HepG2 (cell line): ENCODE results near the gene CHD9NB. TPM values are rescaled to one million over a fixed set of nuclear protein-coding genes. Genes with fewer than 3 reads are reported as not detected.

Experiments used
- AFF4 ChIP-seq: sonication (generic); formaldehyde crosslinking; IDR thresholded peaks from 2 replicates; pipeline ENCODE4 v1.4.0; 2020; ENCODE audit warnings: missing genetic modification reagents
- FIP1L1 ChIP-seq: fragments of 200-400 bp; formaldehyde crosslinking; IDR thresholded peaks from 2 replicates; pipeline ENCODE4 v1.6.1; 2018; ENCODE audit warnings: low read depth, mild to moderate bottlenecking, low read length, moderate library complexity, borderline replicate concordance; ENCODE audit not compliant: insufficient read depth
- MAX ChIP-seq: IDR thresholded peaks from 2 replicates; pipeline ENCODE4 v1.6.1; 2012; ENCODE audit warnings: inconsistent platforms
- NR2C2 ChIP-seq: sonication (generic); formaldehyde crosslinking; IDR thresholded peaks from 2 replicates; pipeline ENCODE4 v1.4.0; 2020; ENCODE audit warnings: missing genetic modification reagents, mild to moderate bottlenecking, moderate library complexity, borderline replicate concordance
- SAP130 ChIP-seq: IDR thresholded peaks from 2 replicates; pipeline ENCODE4 v1.6.1; 2016; ENCODE audit warnings: low read depth
- TEAD3 ChIP-seq: optimal IDR thresholded peaks from 2 replicates; pipeline ENCODE3; 2016; ENCODE audit warnings: borderline replicate concordance
- XRCC5 ChIP-seq: fragments of 200-400 bp; formaldehyde crosslinking; optimal IDR thresholded peaks from 2 replicates; pipeline ENCODE3; 2017; ENCODE audit warnings: mild to moderate bottlenecking, low read length
- ZBTB7A ChIP-seq: sonication (generic); formaldehyde crosslinking; IDR thresholded peaks from 2 replicates; pipeline ENCODE4 v1.8.0; 2022; ENCODE audit warnings: mild to moderate bottlenecking, missing genetic modification reagents
- ZFP36L1 ChIP-seq: sonication (generic); formaldehyde crosslinking; IDR thresholded peaks from 2 replicates; pipeline ENCODE4 v1.8.0; 2022; ENCODE audit warnings: mild to moderate bottlenecking, missing genetic modification reagents, moderate library complexity
- ZMYM4 ChIP-seq: sonication (generic); formaldehyde crosslinking; IDR thresholded peaks from 2 replicates; pipeline ENCODE4 v1.8.1; 2023; ENCODE audit warnings: mild to moderate bottlenecking, missing genetic modification reagents
- ZNF335 ChIP-seq: sonication (generic); formaldehyde crosslinking; IDR thresholded peaks from 2 replicates; pipeline ENCODE4 v1.4.0; 2020; ENCODE audit warnings: missing genetic modification reagents
- polyA plus RNA-seq, 8 experiments: library from polyadenylated mRNA; depleted of rRNA in 3 of 8; stranded (reverse) in 7 of 8; unstranded in 1 of 8; fragments of >200 nt; fragmentation: Illumina TruSeq in 4 of 8; extraction: Trizol in 4 of 8; gene quantifications; 2 replicates each; pipeline versions ENCODE4 v1.2.1 to v1.2.3, GENCODE V29; 2011 to 2016; ENCODE audit warnings: low read depth in 4 of 8, missing spikeins in 1 of 8, mixed read lengths in 1 of 8; ENCODE audit not compliant: insufficient read depth in 1 of 8
- total RNA-seq, 5 experiments: library from RNA; depleted of rRNA; stranded (reverse); fragments of >200 nt; fragmentation: Illumina TruSeq; extraction: Trizol; gene quantifications; 2 replicates each; pipeline ENCODE4 v1.2.3, GENCODE V29; 2016; ENCODE audit warnings: low read depth in 1 of 5
- TF ChIP-seq, protein P1 (sequence below): sonication (generic); formaldehyde crosslinking; IDR thresholded peaks from 2 replicates; pipeline ENCODE4 v1.5.0; 2020; ENCODE audit warnings: mild to moderate bottlenecking, missing genetic modification reagents, borderline replicate concordance
- TF ChIP-seq, protein P2 (sequence below): sonication (generic); formaldehyde crosslinking; IDR thresholded peaks from 2 replicates; pipeline ENCODE4 v1.4.0; 2020; ENCODE audit warnings: missing genetic modification reagents, borderline replicate concordance

Gene CHD9NB
- total and polyA plus RNA-seq, 2 of the 13 experiments (the other 11 are each of a cell fraction or from before 2014, with no cell fraction given) = 0.17 to 0.18 TPM

DNA sequence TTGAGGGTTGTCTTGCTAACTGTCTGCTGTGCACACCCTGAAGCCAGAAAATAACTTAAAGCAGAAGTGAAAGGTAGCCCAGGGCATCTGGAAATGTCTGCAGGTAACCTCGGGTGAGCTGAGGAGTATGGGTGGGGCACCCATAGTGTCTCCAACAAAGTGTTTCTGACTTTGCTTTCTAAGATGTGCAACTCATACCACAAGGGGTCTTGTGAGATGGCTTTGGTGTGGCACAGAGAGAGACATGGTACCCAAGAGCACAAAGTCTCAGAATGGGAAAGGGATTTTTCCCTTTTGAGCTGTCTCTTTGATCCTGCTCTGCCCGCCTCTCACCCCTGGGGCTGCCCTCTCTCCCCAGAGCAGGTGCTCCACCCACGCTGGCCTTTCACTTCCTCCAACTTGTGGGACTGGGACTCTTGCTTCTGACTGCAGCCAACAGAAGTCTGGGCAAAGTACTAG is 9.0 kb upstream of the CHD9NB start (continued):
- TF ChIP-seq, protein P1, sequence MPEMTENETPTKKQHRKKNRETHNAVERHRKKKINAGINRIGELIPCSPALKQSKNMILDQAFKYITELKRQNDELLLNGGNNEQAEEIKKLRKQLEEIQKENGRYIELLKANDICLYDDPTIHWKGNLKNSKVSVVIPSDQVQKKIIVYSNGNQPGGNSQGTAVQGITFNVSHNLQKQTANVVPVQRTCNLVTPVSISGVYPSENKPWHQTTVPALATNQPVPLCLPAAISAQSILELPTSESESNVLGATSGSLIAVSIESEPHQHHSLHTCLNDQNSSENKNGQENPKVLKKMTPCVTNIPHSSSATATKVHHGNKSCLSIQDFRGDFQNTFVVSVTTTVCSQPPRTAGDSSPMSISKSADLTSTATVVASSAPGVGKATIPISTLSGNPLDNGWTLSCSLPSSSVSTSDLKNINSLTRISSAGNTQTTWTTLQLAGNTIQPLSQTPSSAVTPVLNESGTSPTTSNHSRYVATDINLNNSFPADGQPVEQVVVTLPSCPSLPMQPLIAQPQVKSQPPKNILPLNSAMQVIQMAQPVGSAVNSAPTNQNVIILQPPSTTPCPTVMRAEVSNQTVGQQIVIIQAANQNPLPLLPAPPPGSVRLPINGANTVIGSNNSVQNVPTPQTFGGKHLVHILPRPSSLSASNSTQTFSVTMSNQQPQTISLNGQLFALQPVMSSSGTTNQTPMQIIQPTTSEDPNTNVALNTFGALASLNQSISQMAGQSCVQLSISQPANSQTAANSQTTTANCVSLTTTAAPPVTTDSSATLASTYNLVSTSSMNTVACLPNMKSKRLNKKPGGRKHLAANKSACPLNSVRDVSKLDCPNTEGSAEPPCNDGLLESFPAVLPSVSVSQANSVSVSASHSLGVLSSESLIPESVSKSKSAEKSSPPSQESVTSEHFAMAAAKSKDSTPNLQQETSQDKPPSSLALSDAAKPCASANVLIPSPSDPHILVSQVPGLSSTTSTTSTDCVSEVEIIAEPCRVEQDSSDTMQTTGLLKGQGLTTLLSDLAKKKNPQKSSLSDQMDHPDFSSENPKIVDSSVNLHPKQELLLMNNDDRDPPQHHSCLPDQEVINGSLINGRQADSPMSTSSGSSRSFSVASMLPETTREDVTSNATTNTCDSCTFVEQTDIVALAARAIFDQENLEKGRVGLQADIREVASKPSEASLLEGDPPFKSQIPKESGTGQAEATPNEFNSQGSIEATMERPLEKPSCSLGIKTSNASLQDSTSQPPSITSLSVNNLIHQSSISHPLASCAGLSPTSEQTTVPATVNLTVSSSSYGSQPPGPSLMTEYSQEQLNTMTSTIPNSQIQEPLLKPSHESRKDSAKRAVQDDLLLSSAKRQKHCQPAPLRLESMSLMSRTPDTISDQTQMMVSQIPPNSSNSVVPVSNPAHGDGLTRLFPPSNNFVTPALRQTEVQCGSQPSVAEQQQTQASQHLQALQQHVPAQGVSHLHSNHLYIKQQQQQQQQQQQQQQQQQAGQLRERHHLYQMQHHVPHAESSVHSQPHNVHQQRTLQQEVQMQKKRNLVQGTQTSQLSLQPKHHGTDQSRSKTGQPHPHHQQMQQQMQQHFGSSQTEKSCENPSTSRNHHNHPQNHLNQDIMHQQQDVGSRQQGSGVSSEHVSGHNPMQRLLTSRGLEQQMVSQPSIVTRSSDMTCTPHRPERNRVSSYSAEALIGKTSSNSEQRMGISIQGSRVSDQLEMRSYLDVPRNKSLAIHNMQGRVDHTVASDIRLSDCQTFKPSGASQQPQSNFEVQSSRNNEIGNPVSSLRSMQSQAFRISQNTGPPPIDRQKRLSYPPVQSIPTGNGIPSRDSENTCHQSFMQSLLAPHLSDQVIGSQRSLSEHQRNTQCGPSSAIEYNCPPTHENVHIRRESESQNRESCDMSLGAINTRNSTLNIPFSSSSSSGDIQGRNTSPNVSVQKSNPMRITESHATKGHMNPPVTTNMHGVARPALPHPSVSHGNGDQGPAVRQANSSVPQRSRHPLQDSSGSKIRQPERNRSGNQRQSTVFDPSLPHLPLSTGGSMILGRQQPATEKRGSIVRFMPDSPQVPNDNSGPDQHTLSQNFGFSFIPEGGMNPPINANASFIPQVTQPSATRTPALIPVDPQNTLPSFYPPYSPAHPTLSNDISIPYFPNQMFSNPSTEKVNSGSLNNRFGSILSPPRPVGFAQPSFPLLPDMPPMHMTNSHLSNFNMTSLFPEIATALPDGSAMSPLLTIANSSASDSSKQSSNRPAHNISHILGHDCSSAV = no peak
- TF ChIP-seq XRCC5 = peak; percentile 30
- no peak for TF ChIP-seq ZBTB7A (CRISPR knock-in tag)
- no peak for TF ChIP-seq NR2C2
- no peak for TF ChIP-seq TEAD3 (CRISPR knock-in tag)
- no peak for TF ChIP-seq ZFP36L1 (CRISPR knock-in tag)
- TF ChIP-seq ZNF335 (CRISPR knock-in tag) = no peak
- TF ChIP-seq FIP1L1 = no peak
- TF ChIP-seq ZMYM4 (CRISPR knock-in tag) = peak; percentile 65; the same call in 1 of the 2 replicates
- no peak for TF ChIP-seq AFF4
- TF ChIP-seq, protein P2, sequence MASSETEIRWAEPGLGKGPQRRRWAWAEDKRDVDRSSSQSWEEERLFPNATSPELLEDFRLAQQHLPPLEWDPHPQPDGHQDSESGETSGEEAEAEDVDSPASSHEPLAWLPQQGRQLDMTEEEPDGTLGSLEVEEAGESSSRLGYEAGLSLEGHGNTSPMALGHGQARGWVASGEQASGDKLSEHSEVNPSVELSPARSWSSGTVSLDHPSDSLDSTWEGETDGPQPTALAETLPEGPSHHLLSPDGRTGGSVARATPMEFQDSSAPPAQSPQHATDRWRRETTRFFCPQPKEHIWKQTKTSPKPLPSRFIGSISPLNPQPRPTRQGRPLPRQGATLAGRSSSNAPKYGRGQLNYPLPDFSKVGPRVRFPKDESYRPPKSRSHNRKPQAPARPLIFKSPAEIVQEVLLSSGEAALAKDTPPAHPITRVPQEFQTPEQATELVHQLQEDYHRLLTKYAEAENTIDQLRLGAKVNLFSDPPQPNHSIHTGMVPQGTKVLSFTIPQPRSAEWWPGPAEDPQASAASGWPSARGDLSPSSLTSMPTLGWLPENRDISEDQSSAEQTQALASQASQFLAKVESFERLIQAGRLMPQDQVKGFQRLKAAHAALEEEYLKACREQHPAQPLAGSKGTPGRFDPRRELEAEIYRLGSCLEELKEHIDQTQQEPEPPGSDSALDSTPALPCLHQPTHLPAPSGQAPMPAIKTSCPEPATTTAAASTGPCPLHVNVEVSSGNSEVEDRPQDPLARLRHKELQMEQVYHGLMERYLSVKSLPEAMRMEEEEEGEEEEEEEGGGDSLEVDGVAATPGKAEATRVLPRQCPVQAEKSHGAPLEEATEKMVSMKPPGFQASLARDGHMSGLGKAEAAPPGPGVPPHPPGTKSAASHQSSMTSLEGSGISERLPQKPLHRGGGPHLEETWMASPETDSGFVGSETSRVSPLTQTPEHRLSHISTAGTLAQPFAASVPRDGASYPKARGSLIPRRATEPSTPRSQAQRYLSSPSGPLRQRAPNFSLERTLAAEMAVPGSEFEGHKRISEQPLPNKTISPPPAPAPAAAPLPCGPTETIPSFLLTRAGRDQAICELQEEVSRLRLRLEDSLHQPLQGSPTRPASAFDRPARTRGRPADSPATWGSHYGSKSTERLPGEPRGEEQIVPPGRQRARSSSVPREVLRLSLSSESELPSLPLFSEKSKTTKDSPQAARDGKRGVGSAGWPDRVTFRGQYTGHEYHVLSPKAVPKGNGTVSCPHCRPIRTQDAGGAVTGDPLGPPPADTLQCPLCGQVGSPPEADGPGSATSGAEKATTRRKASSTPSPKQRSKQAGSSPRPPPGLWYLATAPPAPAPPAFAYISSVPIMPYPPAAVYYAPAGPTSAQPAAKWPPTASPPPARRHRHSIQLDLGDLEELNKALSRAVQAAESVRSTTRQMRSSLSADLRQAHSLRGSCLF (CRISPR knock-in tag) = no peak
- peak; percentile 63 for TF ChIP-seq SAP130 (CRISPR knock-in tag)
- TF ChIP-seq MAX = peak; percentile 33; the same call in 1 of the 2 replicates
